Upper lobe of right lung (tissue), 1 donor: ENCODE data around the gene URB2. TPM values are rescaled to one million over a fixed set of nuclear protein-coding genes. Genes with fewer than 3 reads are reported as not detected.
"Not testable (repeated sequence)": the region's sequence is repeated elsewhere in the genome, so short reads cannot be mapped to it uniquely, and the experiment has no call there.

Experiments used
- ATAC-seq: fragments of 200-7000 bp; cut with Tn5 transposase; one replicate; pipeline ENCODE4 v1.9.1; 2020; ENCODE audit warnings: mild to moderate bottlenecking, moderate library complexity
- DNase-seq: peaks from one replicate; pipeline ENCODE4 v3.0.0-alpha.2; 2020
- H3K27ac ChIP-seq: fragments of 200-600 bp; one replicate; pipeline ENCODE4 v1.8.0; 2022
- H3K27me3 ChIP-seq: fragments of 200-600 bp; one replicate; pipeline ENCODE4 v1.8.0; 2022; ENCODE audit warnings: mild to moderate bottlenecking
- H3K36me3 ChIP-seq: fragments of 200-600 bp; one replicate; pipeline ENCODE4 v1.8.0; 2022
- H3K4me1 ChIP-seq: fragments of 200-600 bp; one replicate; pipeline ENCODE4 v1.8.0; 2022
- H3K4me3 ChIP-seq: fragments of 200-600 bp; one replicate; pipeline ENCODE4 v1.8.0; 2022; ENCODE audit warnings: mild to moderate bottlenecking
- H3K9me3 ChIP-seq: fragments of 200-600 bp; one replicate; pipeline ENCODE4 v1.8.0; 2022
- CTCF ChIP-seq: fragments of 200-600 bp; IDR thresholded peaks from one replicate; pipeline ENCODE4 v1.8.0; 2022; ENCODE audit warnings: antibody characterized with exemption
- intact Hi-C: fragments of 100-400 bp; cut with DNase I; formaldehyde crosslinking; loops from one replicate; pipeline ENCODE4 v1.11.0; 2022
- total RNA-seq: library from RNA; stranded (reverse); fragmentation: NEBNext Ultra II Directional; extraction: Animal tissue kit (Norgen Biotek cat#: 25700); gene quantifications from one replicate; pipeline ENCODE4 v1.2.1, GENCODE V29; 2021
- donor health status: DM: no; HTN: yes; CAD: no; lungs with severe emphysema.

Gene URB2
- total RNA-seq, 1 donor from 2014 or later: 8.4 TPM

- peaks cover 17% of the 10 kb centered on the region for H3K36me3 ChIP-seq
- intact Hi-C loops: no loop called here
- TF ChIP-seq CTCF: no peak
- no peaks in the 10 kb centered on the region for H3K9me3 ChIP-seq
- no peak overlapping the region for H3K4me3 ChIP-seq
- no peak overlapping the region for H3K27ac ChIP-seq
- H3K27me3 ChIP-seq: no peaks in the 10 kb centered on the region
- ATAC-seq (no peak), DNase-seq (no peak)
- H3K4me1 ChIP-seq: peaks cover 6% of the 10 kb centered on the region
Measured at GRCh38 chr1:229617351-229618100, 8.5 kb upstream of the URB2 start.

GRCh38 chr1:229619002-229619401 is 7.0 kb upstream of the URB2 start:
- TF ChIP-seq CTCF: no peak
- Histone ChIP-seq H3K4me1 (peaks cover 11% of the 10 kb centered on the region), H3K27me3 (no peaks in the 10 kb centered on the region), H3K36me3 (peaks cover 3% of the 10 kb centered on the region), H3K27ac (no peak overlapping the region), H3K9me3 (no peaks in the 10 kb centered on the region), H3K4me3 (no peak overlapping the region)
- ATAC-seq (no peak), DNase-seq (no peak)
- intact Hi-C loops: no loop called here

GRCh38 chr1:229619614-229620013 is 6.4 kb upstream of the URB2 start:
- ATAC-seq: no peak
- TF ChIP-seq CTCF: no peak
- intact Hi-C loops: no loop called here

GRCh38 chr1:229620876-229621275 is 5.2 kb upstream of the URB2 start:
- H3K36me3 ChIP-seq: no peaks in the 10 kb centered on the region
- DNase-seq (no peak), ATAC-seq (no peak)
- H3K27me3 ChIP-seq: no peaks in the 10 kb centered on the region
- H3K4me3 ChIP-seq: no peak overlapping the region
- H3K4me1 ChIP-seq: peaks cover 21% of the 10 kb centered on the region
- H3K27ac ChIP-seq: no peak overlapping the region
- no peak for TF ChIP-seq CTCF
- intact Hi-C loops: no loop called here
- no peaks in the 10 kb centered on the region for H3K9me3 ChIP-seq

More at GRCh38 chr1:229619614-229620013, 6.4 kb upstream of the URB2 start:
- no peak overlapping the region for H3K27ac ChIP-seq
- H3K4me3 ChIP-seq: no peak overlapping the region
- H3K9me3 ChIP-seq: no peaks in the 10 kb centered on the region
- H3K27me3 ChIP-seq: no peaks in the 10 kb centered on the region
- no peak for DNase-seq
- H3K4me1 ChIP-seq: peaks cover 17% of the 10 kb centered on the region
- H3K36me3 ChIP-seq: no peaks in the 10 kb centered on the region

GRCh38 chr1:229621663-229622062 is 4.4 kb upstream of the URB2 start:
- intact Hi-C loops: no loop called here
- Histone ChIP-seq H3K4me1 (peaks cover 23% of the 10 kb centered on the region), H3K4me3 (no peak overlapping the region), H3K9me3 (no peaks in the 10 kb centered on the region), H3K27me3 (no peaks in the 10 kb centered on the region), H3K36me3 (no peaks in the 10 kb centered on the region), H3K27ac (no peak overlapping the region)
- no peak for ATAC-seq
- DNase-seq: no peak
- no peak for TF ChIP-seq CTCF

- H3K27ac ChIP-seq, DNase-seq, H3K27me3 ChIP-seq, H3K4me3 ChIP-seq, H3K36me3 ChIP-seq, intact Hi-C loops, H3K9me3 ChIP-seq, ATAC-seq: not testable (repeated sequence)
- peaks cover 33% of the 10 kb centered on the region for H3K4me1 ChIP-seq
Measured at GRCh38 chr1:229622641-229623120, 3.4 kb upstream of the URB2 start.
